GM21447 (cell line): Measurements from ENCODE around the gene ZSCAN29.

Source experiments
- ATAC-seq: cut with Tn5 transposase; IDR thresholded peaks from one replicate; pipeline ENCODE4 v1.9.1; 2021; ENCODE audit not compliant: unreplicated experiment

Gene ZSCAN29

DNA sequence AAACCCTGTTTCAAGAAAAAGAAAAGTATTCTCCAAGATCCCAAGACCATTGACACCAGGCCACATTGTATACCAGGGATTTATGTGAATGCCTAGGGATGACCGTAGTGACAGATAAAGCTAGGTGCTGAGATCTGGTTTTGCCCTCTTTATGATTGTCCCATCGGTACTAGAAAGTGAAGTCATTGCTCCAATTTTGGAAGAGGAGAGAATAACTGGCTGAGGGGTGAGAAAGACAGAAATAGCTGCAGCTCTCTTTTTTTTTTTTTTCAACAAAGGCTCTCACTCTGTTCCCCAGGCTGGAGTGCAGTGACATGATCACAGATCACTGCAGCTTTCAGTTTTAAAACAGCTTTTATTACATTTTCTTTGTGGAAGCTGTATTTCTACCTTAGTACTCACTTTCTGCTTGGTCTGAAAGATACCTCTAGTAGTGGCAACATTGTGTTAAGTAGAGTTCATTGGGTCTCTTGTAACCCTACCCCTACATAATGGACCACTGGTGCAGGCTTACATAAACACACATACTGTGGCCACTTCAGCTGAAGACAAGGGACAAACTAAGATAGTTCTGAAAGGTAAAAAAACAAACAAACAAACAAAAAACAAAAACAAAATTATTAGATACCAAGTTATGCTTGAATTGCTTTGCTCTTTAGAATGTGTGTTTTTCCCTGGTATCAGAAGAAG lies 18.0 kb downstream of the ZSCAN29 start:
- no peak for ATAC-seq

GRCh38 chr15:43347114-43347513 lies 23.7 kb downstream of the ZSCAN29 start:
- no peak for ATAC-seq

DNA sequence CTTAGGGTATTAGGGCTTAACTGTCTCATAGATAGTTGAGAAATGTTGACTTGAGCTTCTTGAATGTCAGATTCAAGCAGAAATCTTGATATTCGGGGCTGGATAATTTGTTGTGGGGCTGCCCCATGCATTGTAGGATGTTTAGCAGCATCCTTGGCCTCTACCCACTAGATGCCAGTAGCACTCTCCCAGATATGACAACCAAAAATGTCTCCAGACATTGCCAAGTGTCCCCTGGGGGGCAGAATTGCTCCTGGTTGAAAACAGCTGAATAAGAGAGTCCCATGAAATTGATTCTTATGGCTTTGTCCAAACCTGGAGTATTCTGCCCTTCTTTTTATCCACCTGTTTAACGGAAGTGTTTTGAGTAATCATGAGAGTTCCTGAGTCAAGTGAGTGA lies 24.5 kb downstream of the ZSCAN29 start:
- no peak for ATAC-seq

GRCh38 chr15:43330780-43331087 lies 40.1 kb downstream of the ZSCAN29 start:
- peak; percentile 13 for ATAC-seq

DNA sequence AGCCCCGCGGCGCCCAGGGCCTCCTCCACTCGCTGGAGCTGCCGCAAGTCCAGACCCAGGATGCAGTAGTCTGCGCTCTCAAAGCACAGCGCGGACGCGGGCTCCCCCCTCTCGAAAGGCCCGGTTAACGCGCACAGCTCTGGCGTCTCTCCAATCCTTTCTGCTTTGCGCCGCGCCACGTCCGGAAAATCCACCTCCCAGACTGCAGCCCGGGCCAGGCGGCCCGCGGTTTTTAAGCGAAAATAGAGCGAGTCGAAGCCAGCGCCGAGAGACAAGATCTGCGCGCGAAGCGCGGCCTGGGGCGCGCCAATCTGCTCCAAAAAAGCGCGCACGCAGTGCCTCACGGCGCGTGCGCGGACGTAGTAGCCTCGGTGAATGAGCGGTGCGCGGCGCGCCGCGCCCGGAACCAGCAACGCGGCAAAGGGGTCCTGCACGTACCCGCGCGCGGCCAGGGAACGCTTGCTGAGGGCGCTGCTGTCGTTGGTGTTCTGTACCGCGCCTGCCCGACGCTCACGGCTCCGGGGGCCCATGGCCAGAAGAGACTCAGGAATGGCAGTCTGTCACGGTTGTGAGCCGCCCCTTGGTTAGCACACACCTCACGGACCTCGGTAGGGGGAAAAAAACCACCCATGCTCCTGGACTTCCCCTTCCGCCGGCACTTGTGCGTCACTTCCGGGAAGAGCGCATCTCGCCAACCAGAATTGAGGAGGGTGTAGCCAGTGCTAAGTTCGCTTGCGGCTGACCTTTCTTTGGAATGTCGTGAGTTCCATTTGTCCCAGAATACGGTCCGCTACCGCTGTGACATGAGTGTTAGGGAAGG lies 40.7 kb downstream of the ZSCAN29 start, which contains the start of gene LCMT2:
Gene LCMT2 (minus strand): TSS at position 614 of the 820 bp plus-strand sequence. CDS start 84 bp downstream, at position 530.
- ATAC-seq, result peak; percentile 93

- ATAC-seq, result no peak
These were observed 41.5 kb downstream of the ZSCAN29 start for GRCh38 chr15:43329217-43329959.

DNA sequence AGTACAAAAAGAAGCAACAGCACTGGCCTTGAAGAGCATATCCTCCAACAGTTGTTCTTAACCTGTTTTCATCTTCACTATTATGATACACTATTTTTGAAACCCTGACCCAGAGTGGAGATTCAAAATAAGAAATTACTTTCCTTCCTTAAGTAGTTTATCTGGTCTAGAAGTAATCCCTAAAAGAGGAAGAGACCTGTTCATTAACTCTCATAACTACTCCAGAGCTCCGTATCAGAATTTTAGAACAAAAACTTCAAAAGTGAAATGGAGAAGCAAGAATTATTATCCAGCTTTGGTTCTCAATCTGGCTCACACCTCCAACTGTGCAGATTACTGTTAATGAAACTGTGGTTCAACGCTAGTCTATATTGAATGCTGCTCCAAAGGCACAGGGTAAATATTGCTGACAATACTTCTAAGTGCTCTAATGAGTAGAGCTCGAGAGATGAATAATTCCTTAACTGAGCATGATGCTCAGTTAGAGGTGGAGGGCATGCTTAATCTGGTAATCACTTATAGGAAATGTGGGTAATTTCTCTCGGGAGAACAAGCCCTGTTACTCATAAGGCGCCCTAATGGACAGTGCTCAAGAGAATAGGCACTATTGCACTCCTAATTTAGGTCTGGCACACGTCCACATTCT lies 45.7 kb downstream of the ZSCAN29 start:
- no peak for ATAC-seq

DNA sequence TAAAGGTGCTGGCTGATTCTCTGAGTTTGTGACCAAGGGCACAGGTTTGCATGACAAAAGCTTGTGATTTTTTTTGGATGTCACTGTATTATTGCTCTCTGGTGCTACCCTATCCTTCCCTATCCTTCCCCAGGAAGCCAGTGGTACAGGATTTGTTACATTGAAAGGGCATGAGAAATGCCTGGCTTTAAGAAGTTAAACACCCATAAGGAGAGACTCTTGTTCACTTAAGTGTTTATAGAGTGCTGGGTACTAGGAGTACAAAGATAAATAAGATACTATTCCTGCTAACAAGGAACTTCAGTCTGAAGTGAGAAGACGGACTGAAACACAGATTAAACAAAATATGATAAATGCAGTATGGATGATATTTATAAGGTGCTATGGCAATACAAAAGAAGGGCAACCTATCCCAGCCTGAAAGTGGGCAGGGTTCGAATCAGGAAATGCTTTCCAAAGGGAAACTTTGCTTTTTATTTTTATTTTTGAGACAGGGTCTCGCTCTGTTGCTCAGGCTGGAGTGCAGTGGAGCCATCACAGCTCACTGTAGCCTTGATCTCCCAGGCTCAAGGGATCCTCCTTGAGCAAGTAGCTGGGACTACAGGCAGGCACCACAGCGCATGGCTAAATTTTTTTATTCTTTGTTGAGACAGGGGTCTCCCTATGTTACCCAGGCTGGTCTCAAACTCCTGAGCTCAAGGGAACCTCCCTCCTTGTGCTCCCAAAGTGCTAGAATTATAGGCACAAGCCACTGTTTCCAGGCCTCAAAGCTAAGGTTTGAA lies 51.7 kb downstream of the ZSCAN29 start:
- ATAC-seq, result no peak

- ATAC-seq, result no peak
These were observed 53.2 kb downstream of the ZSCAN29 start for GRCh38 chr15:43317566-43318184.

DNA sequence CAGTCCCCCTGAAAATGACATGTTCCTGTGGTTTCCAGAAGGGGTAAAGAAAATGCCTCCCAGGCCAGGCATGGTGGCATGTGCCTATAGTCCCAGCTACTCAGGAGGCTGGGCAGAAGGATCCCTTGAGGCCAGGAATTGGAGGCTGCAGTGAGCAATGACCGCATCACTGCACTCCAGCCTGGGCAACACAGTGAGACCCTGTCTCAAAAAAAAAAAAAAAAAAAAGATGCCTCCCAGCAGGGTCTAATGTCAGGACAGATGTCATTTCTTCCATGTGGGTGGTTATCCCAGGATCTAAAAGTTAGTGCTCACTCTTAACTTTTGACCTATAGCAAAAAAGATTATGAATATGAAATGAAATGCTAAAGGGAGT lies 53.9 kb downstream of the ZSCAN29 start:
- no peak for ATAC-seq

DNA sequence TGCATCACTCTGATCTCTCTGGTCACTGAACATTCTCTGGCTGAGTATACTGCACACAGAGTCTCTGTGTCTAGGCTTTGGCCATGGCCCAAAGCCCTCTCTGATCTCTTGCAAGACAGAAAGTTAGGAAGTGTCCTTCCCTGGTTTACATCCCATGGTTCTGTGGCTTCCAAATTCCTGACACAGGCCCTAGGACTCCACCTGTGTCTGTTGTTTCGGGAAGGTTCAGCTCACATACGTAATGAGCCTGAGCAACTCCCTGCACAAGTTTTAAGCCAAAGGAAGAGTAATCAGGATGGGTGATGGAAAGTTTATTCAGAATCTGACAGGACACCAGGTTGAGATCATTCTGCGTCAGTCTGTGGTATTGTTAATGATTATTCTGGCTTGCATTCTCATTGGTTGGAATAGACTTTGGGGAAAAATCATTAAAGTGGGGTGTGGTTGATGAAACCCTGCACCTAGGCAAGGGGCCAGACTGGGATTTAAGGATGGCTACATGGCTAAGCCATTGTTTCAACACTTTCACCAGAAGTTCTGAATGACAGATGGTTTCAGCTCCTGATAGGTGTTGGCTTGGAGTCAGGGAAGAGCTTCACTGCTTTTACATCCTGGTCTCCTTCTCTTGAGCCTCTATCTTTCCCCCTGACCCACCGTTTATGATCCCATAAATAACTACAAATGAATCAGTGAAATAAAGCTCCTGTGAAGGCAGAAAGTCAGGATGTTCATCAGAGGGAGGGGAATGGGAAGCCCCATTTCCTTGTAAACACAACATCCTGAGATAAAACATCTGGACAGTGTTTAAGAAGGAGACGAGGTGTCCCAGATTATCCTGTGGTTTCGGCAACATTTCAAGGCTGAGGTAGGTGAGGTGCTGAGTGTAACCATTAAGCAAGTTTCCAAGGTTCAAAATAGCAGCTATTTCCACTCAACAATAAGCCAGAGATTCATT lies 54.5 kb downstream of the ZSCAN29 start:
- no peak for ATAC-seq

DNA sequence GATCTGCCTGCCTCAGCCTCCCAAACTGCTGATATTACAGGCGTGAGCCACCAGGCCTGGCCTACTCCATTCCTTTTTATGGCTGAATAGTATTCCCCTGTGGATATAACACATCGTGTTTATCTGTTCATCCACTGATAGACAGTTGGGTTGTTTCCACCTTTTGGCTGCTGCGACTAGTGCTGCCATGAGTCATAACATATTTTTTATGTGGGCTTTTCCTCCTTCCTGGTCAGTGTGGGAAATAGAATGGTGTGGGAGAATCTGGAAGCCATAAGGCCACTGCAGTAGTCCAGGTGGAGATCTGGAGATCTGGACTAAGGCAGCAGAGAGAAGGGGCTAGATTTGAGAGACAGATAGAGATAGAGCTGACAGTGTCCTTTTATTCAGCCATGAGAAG lies 56.7 kb downstream of the ZSCAN29 start:
- no peak for ATAC-seq

DNA sequence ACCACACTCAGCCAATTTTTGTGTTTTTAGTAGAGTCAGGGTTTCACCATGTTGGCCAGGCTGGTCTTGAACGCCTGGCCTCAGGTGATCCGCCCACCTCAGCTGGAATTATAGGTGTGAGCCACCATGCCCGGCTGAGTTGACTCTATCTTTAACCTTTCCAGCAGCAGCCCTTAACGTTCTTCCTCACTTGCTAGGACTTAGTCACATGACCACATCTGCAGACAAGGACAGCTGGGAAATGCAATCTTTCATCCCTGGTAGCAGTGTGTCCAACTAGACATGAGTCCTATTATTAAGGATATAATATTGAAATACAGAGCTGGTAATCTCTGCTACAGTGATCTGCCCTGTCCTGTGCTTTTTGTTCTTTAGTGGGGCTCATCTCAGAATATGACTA lies 58.5 kb downstream of the ZSCAN29 start:
- ATAC-seq, result no peak
